Hematopoietic multipotent progenitor cell treated with erythropoietin and hydrocortisone succinate and interleukin-3 and kit ligand, for 17 days (in vitro differentiated cells): ENCODE measurements around the gene SARS1.
A peak's percentile ranks its signal among the peaks of the same experiment; 100 is the strongest.
"Not testable (repeated sequence)": the region's sequence is repeated elsewhere in the genome, so short reads cannot be mapped to it uniquely, and the experiment has no call there.

Experiments used
- DNase-seq: peaks from one replicate; pipeline ENCODE4 v3.0.0-alpha.2; 2015; ENCODE audit warnings: low spot score

The SARS1 gene

GRCh38 chr1:109275706-109276345, 62.1 kb downstream of the SARS1 start:
- DNase-seq: no peak

- peak; percentile 78 for DNase-seq
Measured at GRCh38 chr1:109277434-109278204, 63.9 kb downstream of the SARS1 start.

GRCh38 chr1:109279615-109280278, 66.0 kb downstream of the SARS1 start:
- DNase-seq: no peak

GRCh38 chr1:109280862-109281261, 67.1 kb downstream of the SARS1 start:
- DNase-seq: no peak

- no peak for DNase-seq
Measured at GRCh38 chr1:109281680-109282496, 68.2 kb downstream of the SARS1 start.

GRCh38 chr1:109282497-109282951, 68.8 kb downstream of the SARS1 start:
- no peak for DNase-seq

GRCh38 chr1:109282952-109283747, 69.4 kb downstream of the SARS1 start, which contains the start of gene PSRC1:
PSRC1 (minus strand) TSS chr1:109283145.
- peak; percentile 95 for DNase-seq

- no peak for DNase-seq
Measured at GRCh38 chr1:109283748-109284600, 70.3 kb downstream of the SARS1 start.

GRCh38 chr1:109286762-109287161, 73.0 kb downstream of the SARS1 start:
- DNase-seq: not testable (repeated sequence)
